HG02798 (cell line): ENCODE measurements around the gene FRMD4A.

Experiments used
- ATAC-seq: cut with Tn5 transposase; IDR thresholded peaks from one replicate; pipeline ENCODE4 v1.9.1; 2021; ENCODE audit warnings: mild to moderate bottlenecking; ENCODE audit not compliant: unreplicated experiment, poor library complexity

Gene FRMD4A

DNA sequence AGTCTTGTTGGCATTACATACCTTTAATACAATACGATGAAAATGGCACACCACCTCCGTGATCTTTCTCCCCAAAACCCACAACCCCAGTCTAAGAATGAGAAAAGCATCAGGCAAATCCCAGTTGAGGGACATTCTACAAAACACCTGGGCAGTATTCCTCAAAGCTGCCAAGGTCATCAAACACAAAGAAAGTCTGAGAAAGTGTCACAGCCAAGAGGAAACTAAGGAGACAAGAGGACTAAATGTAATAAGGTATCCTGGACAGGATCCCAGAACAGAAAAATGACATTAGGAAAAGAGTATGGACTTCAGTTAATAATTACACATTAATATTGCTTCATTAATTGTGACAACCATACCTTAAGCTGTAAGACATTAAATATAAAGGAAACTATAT is 14.5 kb upstream of the FRMD4A start:
- no peak for ATAC-seq

DNA sequence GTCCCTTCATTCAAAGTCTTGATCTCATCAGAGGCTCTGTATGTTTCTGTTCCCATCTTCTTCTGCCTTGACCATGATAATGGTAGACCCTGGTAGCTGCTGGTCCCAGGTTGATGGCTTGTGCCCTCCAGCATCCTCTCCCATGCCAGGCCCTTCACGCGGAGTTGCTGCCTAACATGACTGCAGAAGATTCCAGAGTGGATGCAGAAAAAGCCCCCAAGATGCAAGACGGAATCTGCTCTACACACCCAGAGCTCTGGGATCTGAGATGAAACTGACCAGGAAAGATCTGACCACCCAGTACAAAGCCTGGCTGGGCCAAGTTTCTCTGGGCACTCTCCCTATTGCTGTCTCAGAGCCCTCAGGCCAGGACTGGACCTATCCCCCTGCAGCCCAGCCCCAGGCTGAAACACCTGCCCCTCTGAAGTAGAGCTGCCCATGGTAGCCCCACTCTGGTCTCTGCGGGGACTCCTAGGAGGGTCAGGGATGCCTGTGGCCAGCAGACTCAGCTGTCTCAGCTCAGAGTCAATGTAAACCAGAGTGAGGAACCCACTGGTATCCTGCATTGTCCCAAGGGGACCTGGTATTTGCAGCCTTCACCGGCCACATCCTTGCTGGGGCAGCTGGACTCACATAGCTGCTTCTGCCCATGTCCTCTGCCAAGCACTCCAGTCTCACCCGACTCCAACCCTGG is 9.5 kb upstream of the FRMD4A start:
- ATAC-seq: no peak

GRCh38 chr10:14336736-14337135 is 6.0 kb upstream of the FRMD4A start:
- no peak for ATAC-seq

GRCh38 chr10:14334771-14335170 is 4.0 kb upstream of the FRMD4A start:
- ATAC-seq: no peak

DNA sequence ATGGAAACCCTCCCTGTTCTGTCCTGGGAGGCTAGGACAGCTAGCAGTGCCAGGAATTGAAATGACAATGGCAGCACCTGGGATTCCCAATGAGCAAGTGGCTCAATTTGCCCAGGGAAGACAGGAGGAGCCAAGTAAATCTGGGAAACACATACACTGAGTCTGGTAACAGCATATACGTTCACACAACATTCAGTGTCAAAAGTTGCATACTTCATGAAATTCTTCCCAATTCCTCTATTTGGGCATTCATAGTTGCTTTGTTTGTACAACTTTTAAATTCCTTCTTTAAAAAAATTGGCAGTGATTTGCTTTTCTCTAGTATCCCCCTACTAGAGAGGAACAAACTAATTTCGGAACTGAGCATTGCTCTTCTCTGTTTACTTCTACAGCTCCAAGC is 2.9 kb upstream of the FRMD4A start:
- no peak for ATAC-seq

DNA sequence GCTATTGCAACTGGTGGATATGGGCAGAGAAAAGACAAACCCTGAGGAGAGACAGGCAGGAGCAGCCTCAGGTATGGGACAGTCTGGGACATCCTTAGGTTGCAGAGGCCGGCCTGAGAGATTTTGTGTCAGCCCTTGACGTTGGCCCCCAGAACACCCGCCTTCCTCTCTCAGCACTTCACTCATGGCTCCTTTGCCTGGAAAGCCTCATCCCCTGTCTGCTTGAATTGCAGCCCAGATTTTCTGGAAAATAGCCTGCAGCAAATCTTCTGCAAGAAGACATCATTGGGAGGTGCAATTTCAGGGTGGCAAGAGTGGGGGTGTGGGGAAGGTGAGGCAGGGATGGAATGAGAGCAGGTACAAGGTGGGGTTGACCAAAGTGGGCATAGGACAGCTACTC is 2.2 kb upstream of the FRMD4A start:
- no peak for ATAC-seq

- ATAC-seq: no peak
Measured at GRCh38 chr10:14329746-14330173, 964 bp downstream of the FRMD4A start.

- no peak for ATAC-seq
Measured at GRCh38 chr10:14328881-14329672, 1.6 kb downstream of the FRMD4A start.

DNA sequence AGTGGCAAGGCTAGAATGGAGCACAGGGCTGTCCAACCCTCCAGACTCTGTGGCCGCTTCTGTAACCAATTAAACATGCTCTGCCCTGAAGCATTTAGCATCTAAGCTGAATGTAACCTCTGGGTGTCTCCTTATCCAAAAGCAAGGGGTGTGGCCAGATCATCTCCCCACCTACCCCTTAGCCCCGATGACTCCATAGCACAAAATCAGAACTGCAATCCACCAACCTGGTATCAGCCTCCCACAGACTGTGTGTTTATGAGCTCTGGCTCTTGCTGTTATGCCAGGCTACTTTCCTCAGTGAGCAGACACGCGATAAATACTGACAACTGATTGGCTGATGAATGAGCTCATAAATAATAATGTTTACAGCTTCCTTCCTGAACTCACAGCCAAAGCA is 3.2 kb downstream of the FRMD4A start:
- no peak for ATAC-seq

- no peak for ATAC-seq
Measured at GRCh38 chr10:14326581-14326980, 4.1 kb downstream of the FRMD4A start.

DNA sequence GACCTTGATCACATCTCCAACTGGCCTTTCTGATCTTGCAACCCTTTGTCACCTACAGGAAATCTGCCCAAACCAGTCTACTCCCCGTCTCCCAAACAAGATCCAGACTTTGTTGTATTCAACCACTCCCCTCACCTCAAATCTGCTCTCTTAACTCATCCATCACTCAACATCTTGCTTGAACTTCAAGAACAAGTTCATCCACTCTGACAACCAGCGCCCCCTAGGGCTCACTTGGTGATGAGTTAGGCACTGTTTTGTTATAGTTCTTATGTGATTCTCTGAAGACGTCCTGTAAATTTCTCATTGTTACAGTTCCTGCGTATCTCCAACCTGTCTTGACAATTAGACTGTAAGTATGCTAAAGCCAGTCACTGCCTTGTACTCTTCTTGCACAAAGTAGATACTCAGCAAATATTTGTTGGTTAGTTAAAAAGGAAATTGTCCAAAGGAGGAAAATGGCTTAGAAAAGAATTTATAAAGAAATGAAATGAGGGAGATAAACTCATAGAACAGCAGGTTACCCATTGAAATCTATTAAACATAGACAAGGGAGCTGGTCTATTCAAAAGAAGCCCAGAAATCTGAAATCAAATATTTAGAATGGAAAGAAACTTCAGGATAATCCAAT is 5.3 kb downstream of the FRMD4A start:
- ATAC-seq: no peak

DNA sequence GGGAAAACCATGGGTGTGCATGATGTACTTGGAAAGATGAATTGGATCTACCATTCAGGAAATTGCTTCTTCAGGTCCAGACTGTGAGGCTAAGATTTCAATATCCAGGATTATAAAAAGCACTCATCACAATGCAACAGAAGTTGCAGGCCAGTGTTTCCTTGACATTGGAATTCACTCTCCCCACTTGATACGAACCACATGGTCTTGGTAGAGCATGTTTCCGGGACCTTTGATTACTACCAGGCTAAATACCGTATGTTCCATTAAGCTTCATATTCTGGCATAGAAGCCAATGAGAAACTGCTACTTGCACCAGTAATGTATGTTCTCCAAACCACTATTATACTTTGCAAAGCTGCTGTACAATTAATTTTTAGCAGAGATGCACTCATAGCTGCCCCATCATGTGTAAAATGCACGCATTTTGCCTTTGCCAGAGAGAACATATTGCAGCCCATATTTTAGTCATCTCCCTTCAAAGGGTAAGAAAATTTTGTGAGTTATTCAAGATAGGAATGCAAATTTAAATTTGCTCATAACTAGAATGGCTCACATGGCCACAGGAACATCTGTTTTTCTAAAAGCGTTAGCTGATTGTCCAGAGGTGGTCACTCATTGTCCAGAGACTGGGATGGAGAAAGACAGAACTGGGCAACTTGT is 8.1 kb downstream of the FRMD4A start:
- no peak for ATAC-seq

DNA sequence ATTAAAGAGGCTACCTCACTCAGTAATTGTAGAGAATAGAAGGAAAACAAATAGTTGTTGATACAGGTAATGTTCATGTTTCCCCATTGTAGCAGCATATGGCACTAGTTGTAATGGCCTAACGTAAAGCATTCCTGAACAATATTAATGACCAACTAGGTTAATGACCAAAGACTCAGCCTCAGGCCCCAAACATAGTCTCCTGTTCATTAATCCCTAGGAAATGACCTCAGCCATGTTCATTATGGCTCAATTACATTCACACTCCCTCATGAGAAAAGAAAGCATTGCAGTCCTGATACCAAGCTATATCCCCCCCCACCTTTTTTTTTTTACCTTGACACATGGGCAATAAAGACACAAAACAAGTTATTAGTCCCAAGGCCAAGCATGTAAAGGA is 12.7 kb downstream of the FRMD4A start:
- no peak for ATAC-seq

- ATAC-seq: no peak
Measured at GRCh38 chr10:14312014-14312413, 18.7 kb downstream of the FRMD4A start.

DNA sequence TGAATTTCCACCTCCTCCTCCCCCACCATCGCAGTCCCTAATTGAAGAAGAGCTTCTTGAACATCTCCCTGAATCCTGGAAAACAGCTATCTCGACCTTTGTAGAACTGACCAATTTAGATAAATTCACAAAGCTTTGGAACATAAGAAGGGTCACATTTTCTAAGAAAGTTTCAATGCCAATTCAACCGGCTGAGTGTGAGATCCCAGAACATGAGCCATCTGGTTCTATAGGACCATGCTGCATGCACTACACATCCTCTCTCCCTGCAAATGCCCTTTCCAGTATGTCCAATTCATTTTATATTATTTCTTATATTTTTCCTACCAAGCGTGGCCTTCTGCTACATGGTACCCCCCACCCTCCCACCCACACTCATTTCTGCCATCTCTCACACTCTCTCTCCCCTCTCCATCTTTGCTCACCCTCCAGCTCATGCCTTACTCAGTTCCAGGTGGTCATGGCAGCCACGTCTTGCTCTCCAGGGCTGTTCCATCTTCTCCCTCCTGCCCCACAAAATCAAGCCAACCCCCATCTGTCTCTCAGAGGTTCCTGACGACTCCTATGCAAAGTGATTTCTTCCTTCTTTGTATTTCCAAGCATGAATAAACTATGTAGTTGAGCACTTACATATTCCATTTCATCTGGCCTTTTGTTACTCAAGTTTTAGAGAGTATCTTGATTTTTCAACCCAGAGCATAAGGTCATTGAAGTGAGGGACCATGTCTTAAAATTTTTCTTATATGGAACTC is 19.3 kb downstream of the FRMD4A start:
- ATAC-seq: no peak

GRCh38 chr10:14309593-14309992 is 21.1 kb downstream of the FRMD4A start:
- no peak for ATAC-seq

DNA sequence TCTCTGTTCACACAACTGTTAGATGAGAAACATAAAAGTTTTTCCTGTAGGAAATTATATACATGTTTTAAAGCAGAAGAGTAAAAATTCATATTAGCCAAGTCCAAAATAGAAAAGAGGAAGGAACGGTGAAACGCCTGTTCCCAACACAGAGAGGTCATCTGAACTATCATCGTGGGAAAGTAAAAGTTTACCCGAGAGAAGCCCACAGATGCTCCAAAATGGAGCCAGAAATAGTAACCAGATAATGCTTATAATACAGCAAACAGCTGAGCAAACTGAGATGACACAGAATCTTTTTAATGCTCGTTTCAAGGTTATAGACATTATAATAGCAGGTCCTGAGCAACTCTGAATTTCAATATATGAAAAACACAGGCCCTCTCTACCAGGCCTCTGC is 24.5 kb downstream of the FRMD4A start:
- ATAC-seq: no peak

DNA sequence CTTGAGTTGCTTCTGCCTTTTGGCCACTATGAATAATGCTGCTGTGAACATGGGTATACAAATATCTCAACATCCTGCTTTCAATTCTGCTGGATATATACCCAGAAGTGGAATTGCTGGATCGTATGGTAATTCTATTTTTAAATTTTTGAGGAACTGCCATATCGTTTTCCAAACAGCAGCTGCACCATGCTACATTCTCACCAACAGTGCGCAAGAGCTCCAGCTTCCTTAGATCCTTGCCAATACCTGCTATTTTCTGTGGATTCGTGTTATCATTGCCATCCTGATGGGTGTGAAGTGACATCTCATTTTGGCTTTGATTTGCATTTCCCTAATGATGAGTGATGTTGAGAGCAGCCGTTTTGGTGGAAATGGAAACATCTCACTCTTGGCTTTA is 26.7 kb downstream of the FRMD4A start:
- ATAC-seq: no peak

DNA sequence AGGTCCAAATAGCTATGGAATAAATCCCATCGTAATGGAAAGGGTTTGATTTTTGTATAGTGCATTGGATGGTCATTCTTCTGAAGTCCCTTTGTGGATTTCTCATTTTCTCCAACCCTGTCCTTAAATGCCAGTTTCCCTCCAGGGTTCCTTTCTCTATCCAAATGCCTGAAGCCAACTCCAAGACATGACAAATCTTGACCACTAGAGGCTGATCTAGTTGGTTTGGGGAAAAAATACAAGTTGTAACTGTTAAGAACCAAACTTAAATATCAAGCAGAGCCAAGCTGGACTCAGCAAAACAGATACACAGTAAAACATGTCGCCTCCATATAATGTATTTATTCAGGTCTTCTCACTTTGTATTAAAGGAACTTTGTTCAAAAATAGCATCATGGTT is 28.7 kb downstream of the FRMD4A start:
- no peak for ATAC-seq

- ATAC-seq: no peak
Measured at GRCh38 chr10:14299556-14299955, 31.2 kb downstream of the FRMD4A start.
